ENCODE measurements around the gene AUTS2. TPM values are rescaled to one million over a fixed set of nuclear protein-coding genes. Genes with fewer than 3 reads are reported as not detected.

AUTS2 gene
- total and polyA plus RNA-seq, 10 of the 15 experiments (the other 5 are each of a cell fraction or from before 2014, with no cell fraction given) = 6.4 to 55.6 (median 21.6) TPM

- TF ChIP-seq KAT2A (conservative IDR thresholded peaks at IDR 0.05; ENCODE audit: control insufficient read depth, low read depth, low read length) (no peak), SIN3A (IDR thresholded peaks at IDR 0.05; ENCODE audit: low read depth, low read length) (no peak), STAT1 (conservative IDR thresholded peaks at IDR 0.05) (no peak), BMI1 (IDR thresholded peaks at IDR 0.05; ENCODE audit: borderline replicate concordance) (no peak)
- TF ChIP-seq, protein P1, sequence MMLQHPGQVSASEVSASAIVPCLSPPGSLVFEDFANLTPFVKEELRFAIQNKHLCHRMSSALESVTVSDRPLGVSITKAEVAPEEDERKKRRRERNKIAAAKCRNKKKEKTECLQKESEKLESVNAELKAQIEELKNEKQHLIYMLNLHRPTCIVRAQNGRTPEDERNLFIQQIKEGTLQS (IDR thresholded peaks at IDR 0.05; ENCODE audit: borderline replicate concordance, extremely low read depth, low read depth, low read length) = no peak
- TF ChIP-seq, protein P2, sequence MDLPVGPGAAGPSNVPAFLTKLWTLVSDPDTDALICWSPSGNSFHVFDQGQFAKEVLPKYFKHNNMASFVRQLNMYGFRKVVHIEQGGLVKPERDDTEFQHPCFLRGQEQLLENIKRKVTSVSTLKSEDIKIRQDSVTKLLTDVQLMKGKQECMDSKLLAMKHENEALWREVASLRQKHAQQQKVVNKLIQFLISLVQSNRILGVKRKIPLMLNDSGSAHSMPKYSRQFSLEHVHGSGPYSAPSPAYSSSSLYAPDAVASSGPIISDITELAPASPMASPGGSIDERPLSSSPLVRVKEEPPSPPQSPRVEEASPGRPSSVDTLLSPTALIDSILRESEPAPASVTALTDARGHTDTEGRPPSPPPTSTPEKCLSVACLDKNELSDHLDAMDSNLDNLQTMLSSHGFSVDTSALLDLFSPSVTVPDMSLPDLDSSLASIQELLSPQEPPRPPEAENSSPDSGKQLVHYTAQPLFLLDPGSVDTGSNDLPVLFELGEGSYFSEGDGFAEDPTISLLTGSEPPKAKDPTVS (IDR thresholded peaks at IDR 0.05; ENCODE audit: low read depth, low read length) = no peak
Observed at GRCh38 chr7:69598487-69599285, 411 bp downstream of the AUTS2 start (continued).

DNA sequence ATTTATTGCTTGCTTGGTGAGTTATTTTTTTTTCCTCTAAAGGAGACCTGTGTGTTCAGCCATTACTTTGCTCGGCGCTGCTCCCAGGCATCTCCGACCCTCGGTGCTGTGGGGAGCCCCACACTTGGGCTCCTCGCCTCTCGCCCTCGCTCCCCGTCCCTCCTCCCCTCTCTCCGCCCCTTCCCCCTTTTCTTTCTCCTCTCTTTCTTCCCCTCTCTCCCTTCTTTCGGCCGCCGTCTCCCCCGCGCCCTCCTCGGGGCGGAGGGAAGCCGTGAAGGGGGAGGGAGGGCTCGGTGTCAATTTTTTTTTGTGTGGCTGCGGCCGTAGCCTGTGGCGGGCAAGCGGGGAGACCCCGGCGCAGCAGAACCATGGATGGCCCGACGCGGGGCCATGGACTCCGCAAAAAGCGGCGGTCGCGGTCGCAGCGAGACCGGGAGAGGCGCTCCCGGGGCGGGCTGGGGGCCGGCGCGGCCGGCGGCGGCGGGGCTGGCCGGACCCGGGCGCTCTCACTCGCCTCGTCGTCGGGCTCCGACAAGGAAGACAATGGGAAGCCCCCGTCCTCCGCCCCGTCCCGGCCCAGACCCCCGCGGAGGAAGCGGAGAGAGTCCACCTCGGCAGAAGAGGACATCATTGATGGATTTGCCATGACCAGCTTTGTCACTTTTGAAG, 1.1 kb downstream of the AUTS2 start:
- peak overlapping the region; percentile 83 for H3K4me2 ChIP-seq (ENCODE audit: control insufficient read depth, insufficient read depth)
- no peak for FAIRE-seq
- peak overlapping the region; percentile 29; the same call in 1 of the 2 replicates for H3K27ac ChIP-seq (ENCODE audit: control insufficient read depth, insufficient read depth)
- no peak for DNase-seq (ENCODE audit: low read depth, low spot score)
- peak overlapping the region; percentile 74 for H3K9ac ChIP-seq (ENCODE audit: control insufficient read depth, insufficient read depth, low read length)
- RAD21 ChIA-PET (ENCODE audit: unreplicated experiment) = interaction anchor here (0.9 to 6.6 kb wide), 9 partner anchors 44 to 1099 kb away, joined by 3 to 39 read pairs (median 4); no protein-coding TSS in a partner anchor
- H4K20me1 ChIP-seq (ENCODE audit: control insufficient read depth, insufficient read depth) = no peaks in the 10 kb centered on the region
- H3K4me1 ChIP-seq (ENCODE audit: control insufficient read depth, insufficient read depth, low read length) = peaks cover 18% of the 10 kb centered on the region
- no peaks in the 10 kb centered on the region; a peak in 1 of 4 replicates for H3K27me3 ChIP-seq (replicated peaks in 1 of 2; ENCODE audit: control insufficient read depth in 2 of 2, insufficient read depth in 2 of 2, low read length in 1 of 2)
- no TSS peak for BruUV-seq (replicated peaks)
- TF ChIP-seq HDAC2 (IDR thresholded peaks at IDR 0.05) (no peak), ZBED1 (IDR thresholded peaks at IDR 0.05; ENCODE audit: borderline replicate concordance) (no peak), CREB1 (IDR thresholded peaks at IDR 0.05; ENCODE audit: low read depth) (no peak), GATAD2B (conservative IDR thresholded peaks at IDR 0.05; ENCODE audit: low read depth) (0 out of 2 replicates have a peak, but pooled peaks have one; percentile 41)
- no peaks in the 10 kb centered on the region for H3K9me3 ChIP-seq (replicated peaks; ENCODE audit: control insufficient read depth, insufficient read depth, low read length)
- H3K4me3 ChIP-seq = peak overlapping the region; percentile 97
- peaks cover 34% of the 10 kb centered on the region for H3K79me2 ChIP-seq (ENCODE audit: control insufficient read depth, insufficient read depth, low read length)
- in situ Hi-C loops (cut with MboI) = no loop called here
- H3K36me3 ChIP-seq (ENCODE audit: control insufficient read depth in 2 of 2, insufficient read depth in 2 of 2, low read length in 1 of 2) = no peaks in the 10 kb centered on the region
- CTCF ChIA-PET = interaction anchor here (1.3 kb wide), 1 partner anchor 226 kb away, joined by 4 read pairs; no protein-coding TSS in a partner anchor
- POLR2A ChIA-PET = interaction anchor here (1.3 kb wide), 1 partner anchor 54 kb away, joined by 3 read pairs; no protein-coding TSS in a partner anchor
- intact Hi-C loops (cut with micrococcal nuclease; ENCODE audit: unreplicated experiment) = no loop called here
- SMC1A ChIA-PET (ENCODE audit: uncharacterized antibody, unreplicated experiment) = interaction anchor here (0.8 to 9.2 kb wide), 9 partner anchors 21 to 225 kb away, joined by 3 to 88 read pairs (median 5); no protein-coding TSS in a partner anchor
- H2AFZ ChIP-seq (ENCODE audit: control insufficient read depth, low read depth, low read length) = peak overlapping the region; percentile 48
- ATAC-seq = peak; percentile 1; the same call in 1 of the 3 replicates
- WGBS (ENCODE audit: insufficient coverage, insufficient replicate concordance, low lambda C conversion rate, missing lambda C conversion rate) = 1% methylated on average over 12 of the region's 61 CpGs

All from GM12878 (cell line).